Hepatocyte (in vitro differentiated cells): ENCODE measurements around the gene PLBD2.

ENCODE experiments used
- EZH2 ChIP-seq: fragments of 200-600 bp; sonication (generic); IDR thresholded peaks from 2 replicates; pipeline ENCODE4 v1.6.1; 2016; ENCODE audit warnings: antibody characterized with exemption, mild to moderate bottlenecking, borderline replicate concordance
- EZH2phosphoT487 ChIP-seq: fragments of 200-600 bp; sonication (generic); IDR thresholded peaks from one replicate; pipeline ENCODE4 v1.6.1; 2018; ENCODE audit warnings: antibody characterized with exemption, mild to moderate bottlenecking, low read depth, moderate library complexity; ENCODE audit not compliant: unreplicated experiment, severe bottlenecking
- TF ChIP-seq, protein P1 (sequence below): fragments of 200-600 bp; sonication (generic); IDR thresholded peaks from 2 replicates; pipeline ENCODE4 v1.5.1; 2016; ENCODE audit warnings: antibody characterized with exemption, mild to moderate bottlenecking; ENCODE audit not compliant: poor library complexity

- TF ChIP-seq, protein P1, sequence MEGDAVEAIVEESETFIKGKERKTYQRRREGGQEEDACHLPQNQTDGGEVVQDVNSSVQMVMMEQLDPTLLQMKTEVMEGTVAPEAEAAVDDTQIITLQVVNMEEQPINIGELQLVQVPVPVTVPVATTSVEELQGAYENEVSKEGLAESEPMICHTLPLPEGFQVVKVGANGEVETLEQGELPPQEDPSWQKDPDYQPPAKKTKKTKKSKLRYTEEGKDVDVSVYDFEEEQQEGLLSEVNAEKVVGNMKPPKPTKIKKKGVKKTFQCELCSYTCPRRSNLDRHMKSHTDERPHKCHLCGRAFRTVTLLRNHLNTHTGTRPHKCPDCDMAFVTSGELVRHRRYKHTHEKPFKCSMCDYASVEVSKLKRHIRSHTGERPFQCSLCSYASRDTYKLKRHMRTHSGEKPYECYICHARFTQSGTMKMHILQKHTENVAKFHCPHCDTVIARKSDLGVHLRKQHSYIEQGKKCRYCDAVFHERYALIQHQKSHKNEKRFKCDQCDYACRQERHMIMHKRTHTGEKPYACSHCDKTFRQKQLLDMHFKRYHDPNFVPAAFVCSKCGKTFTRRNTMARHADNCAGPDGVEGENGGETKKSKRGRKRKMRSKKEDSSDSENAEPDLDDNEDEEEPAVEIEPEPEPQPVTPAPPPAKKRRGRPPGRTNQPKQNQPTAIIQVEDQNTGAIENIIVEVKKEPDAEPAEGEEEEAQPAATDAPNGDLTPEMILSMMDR: no peak
- TF ChIP-seq EZH2 (no peak), EZH2phosphoT487 (no peak)
Observed at GRCh38 chr12:113390064-113391043, 32.0 kb downstream of the PLBD2 start.
